Tibial nerve (tissue), 4 donors: ENCODE measurements around the gene ADCY2. TPM values are rescaled to one million over a fixed set of nuclear protein-coding genes. Genes with fewer than 3 reads are reported as not detected.

Source experiments
- DNase-seq, 2 donors: peaks; one replicate each; pipeline ENCODE4 v3.0.0-alpha.2; 2019; ENCODE audit warnings: low spot score in 2 of 2
- H3K27ac ChIP-seq, 4 donors: fragments of 200-600 bp; sonication (generic) in 3 of 4; one replicate each; pipeline ENCODE4 v1.5.1; 2017 to 2019; ENCODE audit warnings: mild to moderate bottlenecking in 1 of 4
- H3K27me3 ChIP-seq, 2 donors: fragments of 200-600 bp; sonication (generic) in 1 of 2; one replicate each; pipeline versions ENCODE4 v1.5.1 to v1.6.0; 2017 to 2019
- H3K36me3 ChIP-seq, 3 donors: fragments of 200-600 bp; sonication (generic); one replicate each; pipeline ENCODE4 v1.5.1; 2018 to 2019
- H3K4me1 ChIP-seq, 4 donors: fragments of 200-600 bp; sonication (generic) in 3 of 4; one replicate each; pipeline ENCODE4 v1.5.1; 2017 to 2019
- H3K4me3 ChIP-seq, 4 donors: fragments of 200-600 bp; sonication (generic) in 3 of 4; one replicate each; pipeline ENCODE4 v1.5.1; 2017 to 2019; ENCODE audit warnings: mild to moderate bottlenecking in 1 of 4, moderate library complexity in 1 of 4
- H3K9me3 ChIP-seq, 4 donors: fragments of 200-600 bp; sonication (generic) in 3 of 4; one replicate each; pipeline ENCODE4 v1.5.1; 2017 to 2019
- CTCF ChIP-seq, 5 experiments: fragments of 200-600 bp in 3 of 5; fragments of 450-650 bp in 2 of 5; sonication (generic) in 3 of 5; IDR thresholded peaks; one replicate each; pipeline ENCODE4 v1.5.1; 2016 to 2019; ENCODE audit warnings: antibody characterized with exemption in 5 of 5, mild to moderate bottlenecking in 3 of 5, moderate library complexity in 2 of 5
- EP300 ChIP-seq, 2 donors: sonication (generic); formaldehyde crosslinking; IDR thresholded peaks; one replicate each; pipeline ENCODE4 v1.6.1; 2017; ENCODE audit warnings: antibody characterized with exemption in 2 of 2, mild to moderate bottlenecking in 1 of 2
- POLR2A ChIP-seq, 2 donors: fragments of 450-650 bp; IDR thresholded peaks; one replicate each; pipeline ENCODE4 v1.6.1; 2017; ENCODE audit warnings: antibody characterized with exemption in 2 of 2, mild to moderate bottlenecking in 2 of 2, moderate library complexity in 2 of 2
- WGBS, 2 donors: methylation state at CpG; one replicate each; pipeline ENCODE4 v1.1.5; 2018; 5-methylcytosine and 5-hydroxymethylcytosine counted together
- total RNA-seq, 4 donors: library from RNA; depleted of rRNA; stranded (reverse); fragments of >200 nt; gene quantifications; one replicate each; pipeline ENCODE4 v1.1.0, GENCODE V29; 2016

The ADCY2 gene
- total RNA-seq, 4 donors from 2014 or later: 4.2 to 11.8 (median 10.0) TPM

- Histone ChIP-seq H3K4me1 (peaks cover 0 to 8% (median 0%) of the 10 kb centered on the region in 4 donors), H3K9me3 (no peaks in the 10 kb centered on the region), H3K36me3 (no peaks in the 10 kb centered on the region), H3K27me3 (no peaks in the 10 kb centered on the region), H3K4me3 (no peak overlapping the region), H3K27ac (no peak overlapping the region)
- WGBS, 2 donors: 79 to 83% methylated on average over 3 of the region's 3 CpGs
- no peak for DNase-seq
- TF ChIP-seq POLR2A (IDR thresholded peaks at IDR 0.05) (no peak), EP300 (IDR thresholded peaks at IDR 0.05) (no peak), CTCF (IDR thresholded peaks at IDR 0.05) (no peak)
These were observed 7.4 kb upstream of the ADCY2 start for GRCh38 chr5:7388553-7388952.

- no peak for DNase-seq
- Histone ChIP-seq H3K4me3 (no peak overlapping the region), H3K9me3 (no peaks in the 10 kb centered on the region), H3K4me1 (peaks cover 0 to 19% (median 0%) of the 10 kb centered on the region in 4 donors), H3K27me3 (peaks cover 0 to 8% of the 10 kb centered on the region in 2 donors), H3K27ac (no peak overlapping the region), H3K36me3 (no peaks in the 10 kb centered on the region)
- 86% methylated on average over 9 of the region's 9 CpGs for WGBS, 2 donors
- no peak for TF ChIP-seq POLR2A (IDR thresholded peaks at IDR 0.05)
- TF ChIP-seq EP300 (IDR thresholded peaks at IDR 0.05): no peak
- no peak for TF ChIP-seq CTCF (IDR thresholded peaks at IDR 0.05)
These were observed 4.7 kb upstream of the ADCY2 start for GRCh38 chr5:7391215-7391614.

GRCh38 chr5:7391814-7392692 lies 3.9 kb upstream of the ADCY2 start:
- Histone ChIP-seq H3K27me3 (peaks cover 0 to 14% of the 10 kb centered on the region in 2 donors), H3K27ac (no peak overlapping the region), H3K4me1 (peaks cover 0 to 27% (median 0%) of the 10 kb centered on the region in 4 donors), H3K4me3 (no peak overlapping the region), H3K9me3 (no peaks in the 10 kb centered on the region), H3K36me3 (no peaks in the 10 kb centered on the region)
- DNase-seq: peak in 1 of 2 donors; percentile 52
- TF ChIP-seq CTCF (IDR thresholded peaks at IDR 0.05): peak in 4 of 5 experiments; percentile 41 to 61 (median 45)
- TF ChIP-seq EP300 (IDR thresholded peaks at IDR 0.05): no peak
- no peak for TF ChIP-seq POLR2A (IDR thresholded peaks at IDR 0.05)
- 61 to 65% methylated on average over 15 of the region's 15 CpGs for WGBS, 2 donors

- DNase-seq: no peak
- H3K4me3 ChIP-seq: no peak overlapping the region
- peaks cover 0 to 15% of the 10 kb centered on the region in 2 donors for H3K27me3 ChIP-seq
- H3K9me3 ChIP-seq: no peaks in the 10 kb centered on the region
- H3K36me3 ChIP-seq: no peaks in the 10 kb centered on the region
- no peak overlapping the region for H3K27ac ChIP-seq
- no peak for TF ChIP-seq POLR2A (IDR thresholded peaks at IDR 0.05)
- TF ChIP-seq CTCF (IDR thresholded peaks at IDR 0.05): peak in 1 of 5 experiments; percentile 3
- WGBS, 2 donors: 78 to 85% methylated on average over 3 of the region's 3 CpGs
- H3K4me1 ChIP-seq: peaks cover 0 to 32% (median 0%) of the 10 kb centered on the region in 4 donors
These were observed 3.3 kb upstream of the ADCY2 start for GRCh38 chr5:7392693-7393024.
